ENCODE results near the gene MPG. TPM values are rescaled to one million over a fixed set of nuclear protein-coding genes. Genes with fewer than 3 reads are reported as not detected.

Gene MPG
- polyA plus RNA-seq, 1 donor (not counting 4 experiments of a cell fraction or from before 2014, with no cell fraction given), result 22.7 TPM

DNA sequence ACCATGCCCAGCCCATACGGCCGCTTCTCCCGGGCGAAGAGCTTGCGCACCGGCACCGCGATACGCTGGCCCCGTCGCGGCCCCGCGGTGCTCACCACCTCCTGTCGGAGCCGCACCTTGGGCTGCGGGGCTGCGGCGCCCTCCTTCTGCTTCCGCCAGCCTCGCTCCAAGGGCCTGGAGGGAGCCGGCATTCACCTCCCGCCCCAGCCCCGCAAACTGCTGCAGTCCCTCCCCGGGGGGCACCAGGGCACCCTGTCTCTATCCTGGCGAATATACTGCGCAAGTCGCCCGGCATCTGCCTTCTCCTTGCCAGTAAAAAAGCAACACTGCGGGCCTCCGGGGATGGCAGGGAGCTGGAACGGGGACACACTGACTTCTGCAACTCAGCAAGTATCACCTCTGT lies 16.1 kb upstream of the MPG start:
- no peak for TF ChIP-seq EZH2 (IDR thresholded peaks at IDR 0.05; ENCODE audit: low read length)
- TF ChIP-seq, protein P1, sequence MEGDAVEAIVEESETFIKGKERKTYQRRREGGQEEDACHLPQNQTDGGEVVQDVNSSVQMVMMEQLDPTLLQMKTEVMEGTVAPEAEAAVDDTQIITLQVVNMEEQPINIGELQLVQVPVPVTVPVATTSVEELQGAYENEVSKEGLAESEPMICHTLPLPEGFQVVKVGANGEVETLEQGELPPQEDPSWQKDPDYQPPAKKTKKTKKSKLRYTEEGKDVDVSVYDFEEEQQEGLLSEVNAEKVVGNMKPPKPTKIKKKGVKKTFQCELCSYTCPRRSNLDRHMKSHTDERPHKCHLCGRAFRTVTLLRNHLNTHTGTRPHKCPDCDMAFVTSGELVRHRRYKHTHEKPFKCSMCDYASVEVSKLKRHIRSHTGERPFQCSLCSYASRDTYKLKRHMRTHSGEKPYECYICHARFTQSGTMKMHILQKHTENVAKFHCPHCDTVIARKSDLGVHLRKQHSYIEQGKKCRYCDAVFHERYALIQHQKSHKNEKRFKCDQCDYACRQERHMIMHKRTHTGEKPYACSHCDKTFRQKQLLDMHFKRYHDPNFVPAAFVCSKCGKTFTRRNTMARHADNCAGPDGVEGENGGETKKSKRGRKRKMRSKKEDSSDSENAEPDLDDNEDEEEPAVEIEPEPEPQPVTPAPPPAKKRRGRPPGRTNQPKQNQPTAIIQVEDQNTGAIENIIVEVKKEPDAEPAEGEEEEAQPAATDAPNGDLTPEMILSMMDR (optimal IDR thresholded peaks at IDR 0.05 in 1 of 3, IDR thresholded peaks at IDR 0.05 in 1 of 3, conservative IDR thresholded peaks at IDR 0.05 in 1 of 3; ENCODE audit: extremely low read depth in 1 of 3, insufficient read depth in 2 of 3, low read length in 3 of 3), result no peak
- Histone ChIP-seq H3K4me2 (ENCODE audit: control insufficient read depth, extremely low read depth, insufficient read depth, low read depth, low read length) (no peak overlapping the region), H3K79me2 (ENCODE audit: control insufficient read depth, insufficient read depth, low read length) (peaks cover 2% of the 10 kb centered on the region), H3K36me3 (ENCODE audit: control insufficient read depth in 2 of 2, extremely low read depth in 1 of 2, insufficient read depth in 2 of 2, low read length in 2 of 2) (peaks cover 31 to 43% of the 10 kb centered on the region in 2 experiments), H3K27ac (ENCODE audit: control insufficient read depth, insufficient read depth, low read length) (no peak overlapping the region), H3K4me1 (ENCODE audit: control insufficient read depth, extremely low read depth, insufficient read depth, low read length) (no peaks in the 10 kb centered on the region), H3K9ac (ENCODE audit: control insufficient read depth, extremely low read depth, insufficient read depth, low read length) (no peak overlapping the region), H3K4me3 (ENCODE audit: control insufficient read depth in 2 of 3, extremely low read depth in 1 of 3, insufficient read depth in 2 of 3, low read depth in 1 of 3, low read length in 3 of 3) (no peak overlapping the region), H3K9me1 (ENCODE audit: control insufficient read depth, extremely low read depth, insufficient read depth, low read length) (no peaks in the 10 kb centered on the region), H3K9me3 (ENCODE audit: control insufficient read depth, low read depth, low read length) (no peaks in the 10 kb centered on the region), H2AFZ (ENCODE audit: control insufficient read depth, low read length) (no peak overlapping the region), H3K27me3 (ENCODE audit: control insufficient read depth, extremely low read depth, insufficient read depth, low read length) (no peaks in the 10 kb centered on the region), H4K20me1 (ENCODE audit: control insufficient read depth, extremely low read depth, insufficient read depth, low read length) (peaks cover 4% of the 10 kb centered on the region)
- dilution Hi-C loops (cut with MboI; ENCODE audit: extremely low pct_ligation_motif_present, low sequenced_read_pairs), result no loop called here
- DNase-seq (ENCODE audit: low read depth, low spot score), result no peak
- FAIRE-seq, result no peak

DNA sequence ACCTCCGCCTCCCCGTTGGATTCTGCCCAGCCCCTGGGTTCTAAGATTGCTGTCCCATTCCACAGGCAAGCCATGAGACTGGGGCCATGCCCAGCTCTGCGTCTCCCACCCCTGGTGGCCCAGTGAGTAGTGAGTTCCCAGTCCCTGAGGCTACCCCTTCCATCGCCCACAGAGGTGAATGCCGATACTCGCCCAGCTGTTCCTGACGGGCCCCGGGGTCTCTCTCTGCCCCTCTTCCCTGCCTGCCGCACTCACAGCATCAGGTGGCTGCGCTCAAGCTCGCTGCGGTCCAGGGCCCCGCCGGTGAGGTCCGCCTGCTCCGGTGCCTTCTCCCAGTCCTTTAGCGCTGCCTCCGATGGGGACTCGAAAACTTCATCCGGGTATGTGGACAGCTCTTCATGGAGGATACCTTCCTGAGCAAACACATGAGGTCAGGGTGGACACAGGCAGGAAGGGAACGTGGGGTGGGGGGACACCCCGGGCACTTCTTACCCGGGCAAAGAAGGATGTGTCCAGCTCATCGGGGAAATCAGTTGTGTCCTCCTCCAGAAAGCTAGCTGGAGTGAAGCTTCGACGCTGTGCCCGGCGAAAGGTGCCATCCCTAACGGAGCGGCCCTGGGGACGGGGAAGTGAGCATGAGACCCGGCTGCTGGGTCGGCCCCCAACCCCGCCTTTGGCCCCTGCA lies 15.6 kb upstream of the MPG start:
- no peak for TF ChIP-seq EZH2 (IDR thresholded peaks at IDR 0.05; ENCODE audit: low read length)
- TF ChIP-seq, protein P1 (optimal IDR thresholded peaks at IDR 0.05 in 1 of 3, IDR thresholded peaks at IDR 0.05 in 1 of 3, conservative IDR thresholded peaks at IDR 0.05 in 1 of 3; ENCODE audit: extremely low read depth in 1 of 3, insufficient read depth in 2 of 3, low read length in 3 of 3), result no peak
- Histone ChIP-seq H3K4me2 (ENCODE audit: control insufficient read depth, extremely low read depth, insufficient read depth, low read depth, low read length) (no peak overlapping the region), H3K9me1 (ENCODE audit: control insufficient read depth, extremely low read depth, insufficient read depth, low read length) (no peaks in the 10 kb centered on the region), H3K4me3 (ENCODE audit: control insufficient read depth in 2 of 3, extremely low read depth in 1 of 3, insufficient read depth in 2 of 3, low read depth in 1 of 3, low read length in 3 of 3) (no peak overlapping the region), H3K4me1 (ENCODE audit: control insufficient read depth, extremely low read depth, insufficient read depth, low read length) (no peaks in the 10 kb centered on the region), H3K36me3 (ENCODE audit: control insufficient read depth in 2 of 2, extremely low read depth in 1 of 2, insufficient read depth in 2 of 2, low read length in 2 of 2) (peaks cover 27 to 41% of the 10 kb centered on the region in 2 experiments), H3K27ac (ENCODE audit: control insufficient read depth, insufficient read depth, low read length) (no peak overlapping the region), H3K27me3 (ENCODE audit: control insufficient read depth, extremely low read depth, insufficient read depth, low read length) (no peaks in the 10 kb centered on the region), H3K9me3 (ENCODE audit: control insufficient read depth, low read depth, low read length) (no peaks in the 10 kb centered on the region), H4K20me1 (ENCODE audit: control insufficient read depth, extremely low read depth, insufficient read depth, low read length) (peaks cover 4% of the 10 kb centered on the region), H3K79me2 (ENCODE audit: control insufficient read depth, insufficient read depth, low read length) (peaks cover 3% of the 10 kb centered on the region), H2AFZ (ENCODE audit: control insufficient read depth, low read length) (no peak overlapping the region), H3K9ac (ENCODE audit: control insufficient read depth, extremely low read depth, insufficient read depth, low read length) (no peak overlapping the region)
- no peak for DNase-seq (ENCODE audit: low read depth, low spot score)
- dilution Hi-C loops (cut with MboI; ENCODE audit: extremely low pct_ligation_motif_present, low sequenced_read_pairs), result no loop called here
- no peak for FAIRE-seq

All from keratinocyte (primary cell).